Trophoblast cell (in vitro differentiated cells and primary cell): Measurements from ENCODE around the gene URB1. TPM values are rescaled to one million over a fixed set of nuclear protein-coding genes. Genes with fewer than 3 reads are reported as not detected.
"Not testable (repeated sequence)": the region's sequence is repeated elsewhere in the genome, so short reads cannot be mapped to it uniquely, and the experiment has no call there.

Source experiments
- DNase-seq, 2 donors: peaks; one replicate each; pipeline ENCODE4 v3.0.0-alpha.2; 2016
- H2AFZ ChIP-seq: 2 replicates; pipeline ENCODE4 v1.6.1; 2013; ENCODE audit warnings: low read length, moderate library complexity, mild to moderate bottlenecking; ENCODE audit not compliant: insufficient read depth, poor library complexity
- H2AK5ac ChIP-seq: 2 replicates; pipeline ENCODE4 v1.6.1; 2013; ENCODE audit warnings: mild to moderate bottlenecking, low read length
- H2BK120ac ChIP-seq: 2 replicates; pipeline ENCODE4 v1.6.1; 2013; ENCODE audit warnings: low read length, mild to moderate bottlenecking, moderate library complexity; ENCODE audit not compliant: insufficient read depth, poor library complexity
- H2BK12ac ChIP-seq: 2 replicates; pipeline ENCODE4 v1.6.1; 2013; ENCODE audit warnings: mild to moderate bottlenecking, low read length, moderate library complexity
- H2BK5ac ChIP-seq: 2 replicates; pipeline ENCODE4 v1.6.1; 2013; ENCODE audit warnings: low read length, low read depth, moderate library complexity, mild to moderate bottlenecking; ENCODE audit not compliant: poor library complexity
- H3K14ac ChIP-seq: 2 replicates; pipeline ENCODE4 v1.6.1; 2013; ENCODE audit warnings: mild to moderate bottlenecking, low read length
- H3K18ac ChIP-seq: 2 replicates; pipeline ENCODE4 v1.6.1; 2013; ENCODE audit warnings: mild to moderate bottlenecking, low read length
- H3K23ac ChIP-seq: 2 replicates; pipeline ENCODE4 v1.6.1; 2013; ENCODE audit warnings: low read length
- H3K27ac ChIP-seq: 2 replicates; pipeline ENCODE4 v1.5.1; 2013; ENCODE audit warnings: low read depth, mild to moderate bottlenecking, inconsistent platforms, low read length, moderate library complexity
- H3K27me3 ChIP-seq: 2 replicates; pipeline ENCODE4 v1.6.1; 2013; ENCODE audit warnings: inconsistent platforms, mild to moderate bottlenecking, low read length, moderate library complexity; ENCODE audit not compliant: insufficient read depth
- H3K36me3 ChIP-seq, 2 experiments: 1 replicate in 1 of 2; 2 replicates in 1 of 2; pipeline ENCODE4 v1.6.1; 2013; ENCODE audit warnings: low read length in 2 of 2, mild to moderate bottlenecking in 2 of 2, moderate library complexity in 1 of 2; ENCODE audit not compliant: insufficient read depth in 2 of 2, control insufficient read depth in 1 of 2
- H3K4ac ChIP-seq: 2 replicates; pipeline ENCODE4 v1.6.1; 2013; ENCODE audit warnings: low read depth, mild to moderate bottlenecking, low read length, moderate library complexity
- H3K4me1 ChIP-seq, 2 experiments: 1 replicate in 1 of 2; 2 replicates in 1 of 2; pipeline ENCODE4 v1.6.1; 2013; ENCODE audit warnings: low read length in 2 of 2, mild to moderate bottlenecking in 2 of 2, moderate library complexity in 1 of 2; ENCODE audit not compliant: insufficient read depth in 2 of 2, control insufficient read depth in 1 of 2
- H3K4me2 ChIP-seq: 2 replicates; pipeline ENCODE4 v1.6.1; 2013; ENCODE audit warnings: inconsistent platforms, mild to moderate bottlenecking, low read length, moderate library complexity
- H3K4me3 ChIP-seq: 2 replicates; pipeline ENCODE4 v1.5.1; 2013; ENCODE audit warnings: mild to moderate bottlenecking, low read depth, low read length, inconsistent platforms
- H3K79me1 ChIP-seq: one replicate; pipeline ENCODE4 v1.6.1; 2013; ENCODE audit warnings: low read length
- H3K79me2 ChIP-seq: 2 replicates; pipeline ENCODE4 v1.6.1; 2013; ENCODE audit warnings: low read length, mild to moderate bottlenecking; ENCODE audit not compliant: control insufficient read depth, insufficient read depth, poor library complexity
- H3K9ac ChIP-seq: 2 replicates; pipeline ENCODE4 v1.6.1; 2013; ENCODE audit warnings: mild to moderate bottlenecking, low read length
- H3K9me3 ChIP-seq: 2 replicates; pipeline ENCODE4 v1.6.1; 2013; ENCODE audit warnings: low read depth, mild to moderate bottlenecking, control low read depth, inconsistent platforms, low read length; ENCODE audit not compliant: insufficient read depth
- H4K12ac ChIP-seq: 2 replicates; pipeline ENCODE4 v1.6.1; 2013; ENCODE audit warnings: low read depth, mild to moderate bottlenecking, low read length, moderate library complexity
- H4K8ac ChIP-seq: 2 replicates; pipeline ENCODE4 v1.6.1; 2013; ENCODE audit warnings: low read depth, mild to moderate bottlenecking, low read length, moderate library complexity
- H4K91ac ChIP-seq: one replicate; pipeline ENCODE4 v1.6.1; 2013; ENCODE audit warnings: low read depth, mild to moderate bottlenecking, low read length, moderate library complexity
- WGBS: extraction: QIAGEN DNeasy Blood & Tissue Kit; methylation state at CpG from one replicate; pipeline ENCODE4 v1.1.7; 2013; ENCODE audit warnings: missing lambda C conversion rate; ENCODE audit not compliant: insufficient read length, insufficient coverage; ENCODE audit errors: extremely low coverage; 5-methylcytosine and 5-hydroxymethylcytosine counted together
- polyA plus RNA-seq: library from polyadenylated mRNA; stranded (reverse); fragments of 200-250 nt; gene quantifications from 2 replicates; pipeline ENCODE4 v1.2.3, GENCODE V29; 2013

The URB1 gene, protein sequence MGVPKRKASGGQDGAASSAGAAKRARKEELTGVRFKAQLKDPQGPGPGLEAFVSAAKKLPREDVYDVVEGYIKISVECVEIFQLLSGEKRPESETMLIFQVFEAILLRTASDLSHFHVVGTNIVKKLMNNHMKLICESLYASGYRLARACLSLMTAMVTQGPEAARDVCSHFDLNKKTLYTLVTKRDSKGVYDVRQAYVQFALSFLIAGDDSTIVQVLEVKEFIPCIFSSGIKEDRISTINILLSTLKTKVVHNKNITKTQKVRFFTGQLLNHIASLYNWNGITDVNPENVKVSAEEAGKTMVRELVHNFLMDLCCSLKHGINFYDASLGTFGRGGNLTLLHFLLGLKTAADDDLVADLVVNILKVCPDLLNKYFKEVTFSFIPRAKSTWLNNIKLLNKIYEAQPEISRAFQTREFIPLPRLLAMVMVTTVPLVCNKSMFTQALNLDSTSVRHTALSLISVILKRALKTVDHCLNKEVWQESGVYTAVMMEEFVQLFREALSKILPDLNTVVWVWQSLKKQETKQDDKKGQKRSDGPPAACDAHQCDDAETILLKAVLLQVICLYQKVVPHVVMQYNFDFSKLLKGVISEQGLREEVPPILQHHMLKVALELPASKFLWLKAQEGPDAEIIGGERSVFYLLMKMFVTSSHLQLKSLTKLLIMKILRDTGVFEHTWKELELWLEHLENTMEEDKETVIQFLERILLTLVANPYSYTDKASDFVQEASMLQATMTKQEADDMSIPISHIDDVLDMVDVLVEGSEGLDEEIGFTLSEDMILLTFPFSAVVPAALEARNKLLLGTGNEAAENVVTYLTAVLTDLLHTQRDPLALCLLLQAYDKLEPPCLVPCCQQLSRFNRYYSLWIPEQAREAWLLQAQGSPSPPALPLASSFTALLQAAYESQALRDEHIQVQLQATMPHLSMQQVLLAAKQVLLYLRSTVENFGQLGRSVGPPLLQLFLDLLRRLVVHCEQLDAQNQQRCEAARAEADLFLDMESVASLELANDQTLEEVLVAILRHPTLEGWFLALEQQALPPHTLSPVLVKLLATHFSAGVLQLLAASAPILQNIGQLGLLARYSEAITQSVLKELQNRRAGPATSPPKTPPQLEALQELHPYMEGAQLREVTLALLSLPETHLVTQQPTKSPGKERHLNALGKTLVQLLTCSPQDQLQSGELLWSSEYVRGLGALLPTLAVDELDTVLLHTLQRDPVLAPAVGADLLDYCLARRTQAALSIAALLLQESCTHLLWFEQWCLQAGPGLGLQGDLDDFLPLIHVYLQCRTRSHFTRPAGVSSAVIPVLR (N-terminal part only)
- 3.0 TPM in 2 replicates for polyA plus RNA-seq

DNA sequence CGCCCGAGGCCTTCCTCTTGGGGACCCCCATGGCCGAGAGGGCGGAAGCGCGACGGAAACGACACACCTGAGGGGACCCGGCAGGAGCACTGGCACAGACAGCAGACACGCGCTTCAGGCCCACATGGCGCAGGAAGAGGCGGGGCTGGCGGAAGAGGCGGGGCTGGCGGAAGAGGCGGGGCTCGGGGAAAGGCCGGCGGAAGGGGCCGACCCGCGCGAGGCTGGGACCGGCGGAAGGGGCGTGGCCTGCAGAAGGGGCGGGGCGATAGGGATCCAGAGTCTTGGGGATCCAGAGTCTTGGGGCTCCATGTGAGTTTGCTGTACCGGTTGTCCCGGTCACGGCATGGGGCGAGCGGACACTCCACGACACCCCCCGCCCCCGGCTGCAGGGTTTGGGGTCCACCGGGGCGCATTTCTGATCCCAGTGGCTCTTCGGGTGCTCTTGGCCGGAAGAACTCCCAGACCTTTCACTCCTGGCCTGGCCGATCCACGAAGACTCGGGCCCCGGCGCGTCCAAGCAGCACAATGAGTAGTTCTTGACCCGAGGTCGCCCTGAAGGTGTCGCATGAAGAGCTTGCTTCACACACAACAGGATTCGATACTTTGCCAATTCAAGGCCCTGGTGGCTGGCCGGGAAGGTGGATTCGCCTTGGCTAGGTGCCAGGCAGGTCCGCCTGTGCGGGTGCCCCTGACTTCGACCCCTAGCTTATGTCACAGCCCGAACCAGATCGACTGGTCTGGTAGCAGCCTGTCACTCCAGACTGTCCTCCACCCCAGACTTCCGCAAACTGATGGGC is at the start of gene URB1:
Gene URB1, minus strand, starts transcription at position 133 of the 797 bp plus-strand sequence. Its CDS starts 102 bp downstream, at position 31.
- Histone ChIP-seq H3K27me3 (no peaks in the 10 kb centered on the region), H4K8ac (peak within 1 kb of the TSS; percentile 92)
- no CpG with 5 or more reads among the region's 59 CpGs for WGBS

DNA sequence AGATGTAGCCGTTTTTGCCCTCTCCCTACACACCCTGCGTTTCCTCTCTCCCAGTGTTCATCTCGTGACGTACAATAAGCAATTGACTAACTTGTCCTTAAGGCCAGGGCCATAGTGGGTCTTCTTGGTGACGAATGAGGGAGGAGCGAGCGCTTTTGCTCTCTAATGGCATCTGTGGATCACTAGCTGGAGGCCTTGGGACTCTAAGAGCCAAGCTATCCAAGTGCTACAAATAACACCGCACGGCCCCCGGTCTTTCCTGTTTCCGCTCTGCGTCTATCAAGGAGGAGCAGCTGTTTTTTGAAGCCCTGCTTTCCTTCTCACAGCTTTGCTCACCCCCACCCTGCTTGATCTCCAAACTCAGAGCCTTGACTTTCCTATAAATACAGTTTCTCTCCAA is 44.9 kb upstream of the URB1 start:
- H3K9ac ChIP-seq, result no peak overlapping the region
- WGBS, result no CpG with 5 or more reads among the region's 12 CpGs
- H2AK5ac ChIP-seq, result no peak overlapping the region
- no peak overlapping the region for H3K4me2 ChIP-seq
- no peaks in the 10 kb centered on the region for H3K4me1 ChIP-seq
- no peak overlapping the region for H4K91ac ChIP-seq
- no peak overlapping the region for H3K23ac ChIP-seq
- H2BK5ac ChIP-seq, result no peak overlapping the region
- H3K4me3 ChIP-seq, result no peak overlapping the region
- no peaks in the 10 kb centered on the region for H3K79me2 ChIP-seq
- H3K18ac ChIP-seq, result no peak overlapping the region
- no peak overlapping the region for H2BK120ac ChIP-seq
- no peaks in the 10 kb centered on the region for H3K27me3 ChIP-seq
- no peaks in the 10 kb centered on the region for H3K79me1 ChIP-seq
- H4K12ac ChIP-seq, result no peak overlapping the region
- H3K27ac ChIP-seq, result no peak overlapping the region
- DNase-seq, result no peak
- H3K9me3 ChIP-seq, result peaks cover 2% of the 10 kb centered on the region
- no peak overlapping the region for H3K4ac ChIP-seq
- H3K36me3 ChIP-seq, result no peaks in the 10 kb centered on the region
- H2BK12ac ChIP-seq, result no peak overlapping the region
- no peak overlapping the region for H2AFZ ChIP-seq
- H4K8ac ChIP-seq, result no peak overlapping the region
- H3K14ac ChIP-seq, result no peak overlapping the region

More for the DNA sequence above, at the start of gene URB1:
- Histone ChIP-seq H3K27ac (no peak within 1 kb of the TSS), H3K36me3 (peaks cover 2 to 4% of the 10 kb centered on the region in 2 experiments), H2AK5ac (peak within 1 kb of the TSS; percentile 35), H3K4me1 (peaks cover 4 to 10% of the 10 kb centered on the region in 2 experiments), H3K4ac (peak within 1 kb of the TSS; percentile 54), H3K14ac (peak within 1 kb of the TSS; percentile 34), H3K79me1 (peaks cover 7% of the 10 kb centered on the region), H2BK120ac (no peak within 1 kb of the TSS), H4K91ac (peak within 1 kb of the TSS; percentile 74), H3K4me3 (peak within 1 kb of the TSS; percentile 95), H2BK5ac (no peak within 1 kb of the TSS), H3K4me2 (peak within 1 kb of the TSS; percentile 63), H3K9me3 (peaks cover 8% of the 10 kb centered on the region), H2AFZ (peak within 1 kb of the TSS; percentile 89), H3K9ac (peak within 1 kb of the TSS; percentile 14), H3K79me2 (peaks cover 3% of the 10 kb centered on the region), H4K12ac (peak within 1 kb of the TSS; percentile 70), H3K23ac (no peak within 1 kb of the TSS), H3K18ac (peak within 1 kb of the TSS; percentile 23), H2BK12ac (no peak within 1 kb of the TSS)
- DNase-seq, result peak; percentile 84 to 92

DNA sequence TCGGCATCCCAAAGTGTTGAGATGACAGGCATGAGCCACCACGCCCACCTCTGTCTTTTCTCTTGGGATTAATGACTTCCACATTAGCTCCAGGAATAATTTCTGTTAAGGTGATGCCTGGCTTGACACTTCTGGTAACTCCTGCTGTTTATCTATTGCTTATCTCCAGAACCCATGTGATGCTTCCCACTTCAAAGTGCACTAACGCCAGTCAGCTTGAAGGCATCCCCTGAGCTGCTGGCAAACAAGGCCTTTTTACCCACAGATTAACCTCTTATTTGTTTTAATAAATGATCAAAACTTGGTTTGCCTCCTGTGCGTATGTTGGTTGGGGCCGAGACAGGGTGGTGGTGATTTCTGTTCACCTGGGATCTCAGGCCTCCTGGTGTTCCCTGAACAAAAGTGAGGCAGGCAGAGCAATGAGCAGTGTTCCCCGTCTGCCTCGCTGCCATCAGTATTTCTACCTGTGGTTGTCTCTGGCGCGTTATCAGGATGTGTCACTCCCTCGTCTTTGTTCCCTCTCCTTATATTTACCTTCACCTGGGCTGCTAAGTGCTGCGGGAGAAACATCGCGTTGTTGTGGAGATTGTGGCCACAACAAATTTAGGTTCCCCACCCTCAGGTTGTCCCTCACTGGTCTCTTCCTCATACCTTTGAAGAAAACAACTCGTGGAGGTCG is 40.3 kb upstream of the URB1 start:
- peak; percentile 62 for DNase-seq
- not testable (repeated sequence) for H3K9me3 ChIP-seq, H3K4me2 ChIP-seq, H3K4ac ChIP-seq, H3K18ac ChIP-seq, H4K12ac ChIP-seq, H3K14ac ChIP-seq, H2BK5ac ChIP-seq, H4K91ac ChIP-seq, H2BK120ac ChIP-seq, H3K4me3 ChIP-seq, H2AFZ ChIP-seq, H2AK5ac ChIP-seq, H2BK12ac ChIP-seq, H3K27ac ChIP-seq, H3K36me3 ChIP-seq, H3K27me3 ChIP-seq, H3K23ac ChIP-seq, H3K79me1 ChIP-seq, H3K4me1 ChIP-seq, H3K79me2 ChIP-seq, H4K8ac ChIP-seq
- WGBS, result no CpG with 5 or more reads among the region's 15 CpGs
- H3K9ac ChIP-seq, result peak overlapping the region; percentile 63
